ENCODE data around the gene STRADA. TPM values are rescaled to one million over a fixed set of nuclear protein-coding genes. Genes with fewer than 3 reads are reported as not detected.

Gene STRADA
- polyA plus RNA-seq, 1 experiment = 28.0 TPM

- no peak for DNase-seq (ENCODE audit: low read depth, low spot score)
- H3K4me3 ChIP-seq (ENCODE audit: low read depth, low read length) = no peak overlapping the region
- no peak overlapping the region for H3K27ac ChIP-seq (ENCODE audit: low read depth, low read length)
- no peak for TF ChIP-seq CTCF (IDR thresholded peaks at IDR 0.05; ENCODE audit: low read depth, low read length)
- POLR2A ChIA-PET = no interaction called here
- CTCF ChIA-PET = no interaction called here
- no peaks in the 10 kb centered on the region; the same call in 1 of the 2 replicates for H3K9me3 ChIP-seq (ENCODE audit: control insufficient read depth, insufficient read depth, low read length)
- no peaks in the 10 kb centered on the region for H3K27me3 ChIP-seq (ENCODE audit: control insufficient read depth, insufficient read depth, low read length)
Measured at GRCh38 chr17:63706336-63707082, 35.1 kb downstream of the STRADA start.

- no peak overlapping the region for H3K27ac ChIP-seq (ENCODE audit: low read depth, low read length)
- H3K27me3 ChIP-seq (ENCODE audit: control insufficient read depth, insufficient read depth, low read length) = no peaks in the 10 kb centered on the region
- DNase-seq (ENCODE audit: low read depth, low spot score) = no peak
- POLR2A ChIA-PET = interaction anchor here (0.6 kb wide), 1 partner anchor 104 kb away, joined by 7 read pairs; no protein-coding TSS in a partner anchor
- no peak overlapping the region for H3K4me3 ChIP-seq (ENCODE audit: low read depth, low read length)
- no peaks in the 10 kb centered on the region; the same call in 1 of the 2 replicates for H3K9me3 ChIP-seq (ENCODE audit: control insufficient read depth, insufficient read depth, low read length)
- no peak for TF ChIP-seq CTCF (IDR thresholded peaks at IDR 0.05; ENCODE audit: low read depth, low read length)
- CTCF ChIA-PET = no interaction called here
Measured at GRCh38 chr17:63705657-63706056, 35.9 kb downstream of the STRADA start.

- Histone ChIP-seq H3K9me3 (ENCODE audit: control insufficient read depth, insufficient read depth, low read length) (no peaks in the 10 kb centered on the region; the same call in 1 of the 2 replicates), H3K27ac (ENCODE audit: low read depth, low read length) (no peak overlapping the region), H3K27me3 (ENCODE audit: control insufficient read depth, insufficient read depth, low read length) (no peaks in the 10 kb centered on the region), H3K4me3 (ENCODE audit: low read depth, low read length) (no peak overlapping the region)
- CTCF ChIA-PET = no interaction called here
- POLR2A ChIA-PET = no interaction called here
- DNase-seq (ENCODE audit: low read depth, low spot score) = no peak
- no peak for TF ChIP-seq CTCF (IDR thresholded peaks at IDR 0.05; ENCODE audit: low read depth, low read length)
Measured at GRCh38 chr17:63704836-63705235, 36.8 kb downstream of the STRADA start.

- ChIA-PET CTCF (no interaction called here), POLR2A (no interaction called here)
- DNase-seq (ENCODE audit: low read depth, low spot score) = no peak
Measured at GRCh38 chr17:63704259-63704576, 37.4 kb downstream of the STRADA start.

More at GRCh38 chr17:63704259-63704576, 37.4 kb downstream of the STRADA start:
- no peak overlapping the region for H3K4me3 ChIP-seq (ENCODE audit: low read depth, low read length)
- no peak for TF ChIP-seq CTCF (IDR thresholded peaks at IDR 0.05; ENCODE audit: low read depth, low read length)
- no peaks in the 10 kb centered on the region; the same call in 1 of the 2 replicates for H3K9me3 ChIP-seq (ENCODE audit: control insufficient read depth, insufficient read depth, low read length)
- H3K27ac ChIP-seq (ENCODE audit: low read depth, low read length) = no peak overlapping the region
- H3K27me3 ChIP-seq (ENCODE audit: control insufficient read depth, insufficient read depth, low read length) = no peaks in the 10 kb centered on the region
